ENCODE measurements around the gene PHKG1.
"Not testable (repeated sequence)": the region's sequence is repeated elsewhere in the genome, so short reads cannot be mapped to it uniquely, and the experiment has no call there.

- not testable (repeated sequence) for TF ChIP-seq CTCF (IDR thresholded peaks at IDR 0.05); REST (IDR thresholded peaks at IDR 0.05); RAD21 (conservative IDR thresholded peaks at IDR 0.05 in 1 of 2, IDR thresholded peaks at IDR 0.05 in 1 of 2); POLR2A (IDR thresholded peaks at IDR 0.05; ENCODE audit: low read length); SMC3 (IDR thresholded peaks at IDR 0.05); RCOR1 (IDR thresholded peaks at IDR 0.05; ENCODE audit: low read depth, low read length); MYC (IDR thresholded peaks at IDR 0.05; ENCODE audit: borderline replicate concordance, low read length); ZC3H11A (IDR thresholded peaks at IDR 0.05); PBX3 (IDR thresholded peaks at IDR 0.05); CHD4 (IDR thresholded peaks at IDR 0.05; ENCODE audit: borderline replicate concordance)
Measured at GRCh38 chr7:56045758-56046157, 47.0 kb downstream of the PHKG1 start.

Measured in A549 (cell line).